Pancreas (tissue), 10 donors: ENCODE data around the gene TMX4. TPM values are rescaled to one million over a fixed set of nuclear protein-coding genes. Genes with fewer than 3 reads are reported as not detected.

Experiments
- ATAC-seq, 4 donors: fragments of 200-7000 bp; cut with Tn5 transposase; one replicate each; pipeline versions ENCODE4 v1.8.0 to v1.9.1; 2020; ENCODE audit warnings: mild to moderate bottlenecking in 4 of 4, moderate library complexity in 4 of 4
- DNase-seq, 6 donors: peaks; one replicate each; pipeline ENCODE4 v3.0.0-alpha.2; 2020
- FAIRE-seq: peaks from 2 replicates; lab custom pipeline; 2012; peaks lifted over from hg19 to GRCh38; lab: Jason Lieb, UNC
- H3K27ac ChIP-seq, 4 donors: fragments of 200-600 bp; sonication (generic); 1 replicate in 3 of 4; 2 replicates in 1 of 4; pipeline versions ENCODE4 v1.5.0 to v1.8.0; 2020
- H3K27me3 ChIP-seq, 4 donors: fragments of 200-600 bp; one replicate each; pipeline ENCODE4 v1.8.0; 2021
- H3K36me3 ChIP-seq, 3 donors: fragments of 200-600 bp; sonication (generic) in 1 of 3; one replicate each; pipeline versions ENCODE4 v1.5.0 to v1.8.0; 2020 to 2021
- H3K4me1 ChIP-seq, 3 donors: fragments of 200-600 bp; one replicate each; pipeline ENCODE4 v1.8.0; 2021
- H3K4me3 ChIP-seq, 4 donors: fragments of 200-600 bp; sonication (generic) in 2 of 4; one replicate each; pipeline versions ENCODE4 v1.5.0 to v1.8.0; 2020 to 2021
- H3K9me3 ChIP-seq, 4 donors: fragments of 200-600 bp; one replicate each; pipeline ENCODE4 v1.8.0; 2021
- CTCF ChIP-seq, 4 donors: fragments of 200-600 bp; sonication (generic) in 3 of 4; IDR thresholded peaks; one replicate each; pipeline versions ENCODE4 v1.5.0 to v1.8.0; 2021; ENCODE audit warnings: antibody characterized with exemption in 4 of 4
- WGBS, 2 donors: extraction: QIAGEN DNeasy Blood & Tissue Kit; methylation state at CpG; one replicate each; pipeline ENCODE4 v1.1.7; 2013; 5-methylcytosine and 5-hydroxymethylcytosine counted together
- intact Hi-C, 3 donors: fragments of 100-400 bp; cut with DNase I; formaldehyde crosslinking; loops; one replicate each; pipeline versions ENCODE4 v1.11.1 to v1.14.2; 2022
- polyA plus RNA-seq, 2 donors: library from polyadenylated mRNA; stranded (reverse); fragments of 200-250 nt; gene quantifications; one replicate each; pipeline ENCODE4 v1.2.3, GENCODE V29; 2013
- total RNA-seq, 6 donors: library from RNA; stranded (reverse); fragmentation: NEBNext Ultra II Directional in 4 of 6; extraction: Animal tissue kit (Norgen Biotek cat#: 25700) in 4 of 6; gene quantifications; one replicate each; pipeline versions ENCODE4 v1.2.1 to v1.2.4, GENCODE V29; 2021 to 2023
- donor health status: healthy with polysubstance abuse.
- donor health status: DM: no; HTN: no; CAD: no; lungs with moderate emphysema.
- donor health status: DM: no; HTN: no; CAD: no.
- donor health status: control.
- donor health status: control.
- donor health status: Bipolar disorder and iron deficiency.
- donor health status: DM: yes; HTN: yes; CAD: no.
- donor health status: DM: no; HTN: no; CAD: no.
- donor health status: DM: no; HTN: no; CAD: no.
- donor health status: DM: yes; HTN: yes; CAD: no.

The TMX4 gene
- total and polyA plus RNA-seq, 8 donors: 5.6 to 31.6 (median 23.9) TPM

- TF ChIP-seq CTCF (IDR thresholded peaks at IDR 0.05): no peak
- intact Hi-C loops: no loop called here
- ATAC-seq (no peak), FAIRE-seq (no peak), DNase-seq (no peak)
- 81 to 87% methylated on average over 3 of the region's 3 CpGs for WGBS, 2 donors
- Histone ChIP-seq H3K27me3 (no peaks in the 10 kb centered on the region), H3K36me3 (no peaks in the 10 kb centered on the region), H3K4me3 (no peak overlapping the region), H3K27ac (no peak overlapping the region), H3K9me3 (no peaks in the 10 kb centered on the region), H3K4me1 (peaks cover 0 to 12% (median 12%) of the 10 kb centered on the region in 3 donors)
These were observed 82.2 kb downstream of the TMX4 start for GRCh38 chr20:7937328-7937727.

- TF ChIP-seq CTCF (IDR thresholded peaks at IDR 0.05): no peak
- no peak overlapping the region for H3K27ac ChIP-seq
- FAIRE-seq (no peak), ATAC-seq (no peak), DNase-seq (no peak)
- H3K36me3 ChIP-seq: no peaks in the 10 kb centered on the region
- intact Hi-C loops: no loop called here
- no peaks in the 10 kb centered on the region for H3K9me3 ChIP-seq
- H3K4me3 ChIP-seq: no peak overlapping the region
- no peaks in the 10 kb centered on the region for H3K27me3 ChIP-seq
- WGBS, 2 donors: 80 to 81% methylated on average over 4 of the region's 4 CpGs
- peaks cover 0 to 6% (median 6%) of the 10 kb centered on the region in 3 donors for H3K4me1 ChIP-seq
These were observed 84.5 kb downstream of the TMX4 start for GRCh38 chr20:7935027-7935551.

GRCh38 chr20:7933346-7933745 lies 86.2 kb downstream of the TMX4 start:
- H3K27me3 ChIP-seq: no peaks in the 10 kb centered on the region
- no peak overlapping the region for H3K27ac ChIP-seq
- no peak for ATAC-seq
- no peak for DNase-seq
- no peaks in the 10 kb centered on the region for H3K4me1 ChIP-seq
- no peak for TF ChIP-seq CTCF (IDR thresholded peaks at IDR 0.05)
- H3K4me3 ChIP-seq: no peak overlapping the region
- FAIRE-seq: no peak
- no peaks in the 10 kb centered on the region for H3K9me3 ChIP-seq
- no peaks in the 10 kb centered on the region for H3K36me3 ChIP-seq
- intact Hi-C loops: no loop called here
- 52 to 84% methylated on average over 1 of the region's 1 CpG for WGBS, 2 donors

GRCh38 chr20:7930343-7930742 lies 89.2 kb downstream of the TMX4 start:
- Histone ChIP-seq H3K4me1 (no peaks in the 10 kb centered on the region), H3K27me3 (no peaks in the 10 kb centered on the region), H3K36me3 (no peaks in the 10 kb centered on the region), H3K9me3 (no peaks in the 10 kb centered on the region), H3K4me3 (no peak overlapping the region), H3K27ac (no peak overlapping the region)
- DNase-seq (no peak), FAIRE-seq (no peak), ATAC-seq (no peak)
- no peak for TF ChIP-seq CTCF (IDR thresholded peaks at IDR 0.05)
- intact Hi-C loops: no loop called here

Other genes with a start within 250 kb of the TMX4 start
- under 1 TPM in 3 of 6 donors, not detected in 3; 0.16 to 0.24 (median 0.23) TPM for gene HAO1, start 79.3 kb downstream of the TMX4 start, total RNA-seq
- gene HAO1, start 79.3 kb downstream of the TMX4 start, polyA plus RNA-seq: under 1 TPM in 1 of 2 donors, not detected in 1; 0.54 TPM
- gene PLCB1, start 112.5 kb upstream of the TMX4 start, total RNA-seq: 10 to 100 TPM; 12.8 to 18.7 (median 14.6) TPM
- 1 to 10 TPM; 4.5 to 5.4 TPM for gene PLCB1, start 112.5 kb upstream of the TMX4 start, polyA plus RNA-seq